H1 (cell line): ENCODE data around the gene STARD7. TPM values are rescaled to one million over a fixed set of nuclear protein-coding genes. Genes with fewer than 3 reads are reported as not detected.

ENCODE experiments used
- CTCF ChIA-PET: fragments of 300-600 bp; sonication (Branson Sonifier 250); formaldehyde crosslinking; loops from one replicate; lab custom pipeline; 2021; ENCODE audit not compliant: partially characterized antibody; lab: Charles Lee
- POLR2A ChIA-PET: fragments of 300-600 bp; sonication (Branson Sonifier 250); formaldehyde crosslinking; loops from one replicate; lab custom pipeline; 2021; ENCODE audit warnings: inconsistent platforms; ENCODE audit not compliant: partially characterized antibody; lab: Charles Lee
- DNase-seq, 2 experiments: peaks; one replicate each; pipeline versions ENCODE4 v3.0.0 to v3.0.0-alpha.2; 2010 to 2022; ENCODE audit warnings: low spot score in 2 of 2, low read depth in 1 of 2, mixed read lengths in 1 of 2
- FAIRE-seq: peaks from 2 replicates; lab custom pipeline; 2011; peaks lifted over from hg19 to GRCh38; lab: Jason Lieb, UNC
- H2AFZ ChIP-seq: 2 replicates; pipeline ENCODE4 v1.8.1; 2012; ENCODE audit warnings: low read length, inconsistent platforms
- H2AK5ac ChIP-seq: 2 replicates; pipeline ENCODE4 v1.6.1; 2013; ENCODE audit warnings: low read depth, low read length
- H2BK120ac ChIP-seq: replicated peaks from 2 replicates; pipeline ENCODE3; 2013; ENCODE audit warnings: low read depth, low read length, inconsistent platforms
- H2BK12ac ChIP-seq: 2 replicates; pipeline ENCODE4 v1.6.1; 2013; ENCODE audit warnings: low read depth, low read length
- H2BK15ac ChIP-seq: 2 replicates; pipeline ENCODE4 v1.6.1; 2013; ENCODE audit warnings: low read length
- H2BK20ac ChIP-seq: 2 replicates; pipeline ENCODE4 v1.6.1; 2013; ENCODE audit warnings: low read length
- H2BK5ac ChIP-seq: 2 replicates; pipeline ENCODE4 v1.6.1; 2013; ENCODE audit warnings: low read depth, low read length
- H3K14ac ChIP-seq: 2 replicates; pipeline ENCODE4 v1.6.1; 2013; ENCODE audit warnings: inconsistent platforms; ENCODE audit not compliant: insufficient read length
- H3K18ac ChIP-seq: 2 replicates; pipeline ENCODE4 v1.6.1; 2013; ENCODE audit warnings: low read length; ENCODE audit errors: extremely low read depth
- H3K23ac ChIP-seq: 2 replicates; pipeline ENCODE4 v1.6.1; 2013; ENCODE audit warnings: inconsistent platforms; ENCODE audit not compliant: insufficient read length
- H3K23me2 ChIP-seq: 2 replicates; pipeline ENCODE4 v1.6.1; 2013; ENCODE audit warnings: low read depth, low read length
- H3K27ac ChIP-seq: 2 replicates; pipeline ENCODE4 v1.6.1; 2011; ENCODE audit warnings: low read depth, low read length, inconsistent platforms
- H3K27me3 ChIP-seq, 4 experiments: replicated peaks in 1 of 4; 1 replicate in 1 of 4; 2 replicates in 3 of 4; pipeline versions ENCODE4 v1.6.1 to v1.8.1; 2011 to 2013; ENCODE audit warnings: low read length in 3 of 4, mild to moderate bottlenecking in 3 of 4, inconsistent platforms in 2 of 4, mixed read lengths in 2 of 4, moderate library complexity in 1 of 4; ENCODE audit not compliant: control insufficient read depth in 3 of 4, insufficient read depth in 3 of 4; ENCODE audit errors: extremely low read depth in 1 of 4
- H3K36me3 ChIP-seq, 4 experiments: 2 replicates each; pipeline versions ENCODE4 v1.6.1 to v1.8.1; 2011 to 2013; ENCODE audit warnings: mild to moderate bottlenecking in 4 of 4, low read length in 3 of 4, moderate library complexity in 2 of 4, control low read depth in 1 of 4, inconsistent platforms in 1 of 4; ENCODE audit not compliant: insufficient read depth in 4 of 4, control insufficient read depth in 2 of 4
- H3K4ac ChIP-seq: replicated peaks from 2 replicates; pipeline ENCODE3; 2013; ENCODE audit warnings: low read length, low read depth, mixed read lengths, inconsistent platforms; ENCODE audit not compliant: insufficient read length
- H3K4me1 ChIP-seq, 4 experiments: replicated peaks in 1 of 4; 1 replicate in 1 of 4; 2 replicates in 3 of 4; pipeline versions ENCODE4 v1.6.1 to v1.8.1; 2011 to 2013; ENCODE audit warnings: low read length in 3 of 4, inconsistent platforms in 2 of 4, mixed read lengths in 1 of 4; ENCODE audit not compliant: insufficient read depth in 4 of 4, control insufficient read depth in 3 of 4
- H3K4me2 ChIP-seq, 2 experiments: 2 replicates each; pipeline versions ENCODE4 v1.6.1 to v1.8.1; 2011 to 2013; ENCODE audit warnings: low read depth in 2 of 2, low read length in 2 of 2, control low read depth in 1 of 2, inconsistent platforms in 1 of 2, mild to moderate bottlenecking in 1 of 2; ENCODE audit not compliant: insufficient read depth in 1 of 2
- H3K4me3 ChIP-seq, 4 experiments: fragments of 200-600, 300-600 bp in 1 of 4; sonication (generic), shearing (Covaris generic), sonication (Bioruptor Twin) in 1 of 4; 2 replicates each; pipeline versions ENCODE4 v1.5.1 to v1.8.1; 2011 to 2016; ENCODE audit warnings: low read length in 4 of 4, low read depth in 3 of 4, control low read depth in 2 of 4, inconsistent platforms in 2 of 4, mild to moderate bottlenecking in 2 of 4, mixed read lengths in 1 of 4, moderate library complexity in 1 of 4; ENCODE audit not compliant: insufficient read depth in 2 of 4; ENCODE audit errors: extremely low read depth in 1 of 4
- H3K56ac ChIP-seq: replicated peaks from 2 replicates; pipeline ENCODE3; 2013; ENCODE audit warnings: low read depth, mild to moderate bottlenecking, mixed read lengths, low read length, inconsistent platforms; ENCODE audit not compliant: insufficient read length
- H3K79me1 ChIP-seq: 2 replicates; pipeline ENCODE4 v1.6.1; 2013; ENCODE audit warnings: low read depth, low read length, control low read depth
- H3K79me2 ChIP-seq, 2 experiments: 2 replicates each; pipeline versions ENCODE4 v1.6.1 to v1.8.1; 2012 to 2013; ENCODE audit warnings: low read length in 2 of 2, mild to moderate bottlenecking in 2 of 2, inconsistent platforms in 1 of 2; ENCODE audit not compliant: insufficient read depth in 2 of 2, control insufficient read depth in 1 of 2
- H3K9ac ChIP-seq, 4 experiments: replicated peaks in 1 of 4; 1 replicate in 1 of 4; 2 replicates in 3 of 4; pipeline versions ENCODE4 v1.6.1 to v1.8.1; 2011 to 2013; ENCODE audit warnings: low read depth in 3 of 4, low read length in 3 of 4, control low read depth in 2 of 4, mild to moderate bottlenecking in 2 of 4, moderate library complexity in 2 of 4, inconsistent platforms in 1 of 4; ENCODE audit errors: extremely low read depth in 1 of 4
- H3K9me3 ChIP-seq, 2 experiments: 2 replicates each; pipeline versions ENCODE4 v1.6.1 to v1.8.1; 2012 to 2013; ENCODE audit warnings: mild to moderate bottlenecking in 2 of 2, moderate library complexity in 2 of 2, control low read depth in 1 of 2, inconsistent platforms in 1 of 2, low read depth in 1 of 2, low read length in 1 of 2, mixed read lengths in 1 of 2; ENCODE audit not compliant: insufficient read depth in 2 of 2
- H4K20me1 ChIP-seq, 2 experiments: replicated peaks in 1 of 2; 2 replicates each; pipeline versions ENCODE3 to v1.8.1; 2011 to 2013; ENCODE audit warnings: inconsistent platforms in 2 of 2, low read length in 2 of 2, mild to moderate bottlenecking in 1 of 2; ENCODE audit not compliant: insufficient read depth in 2 of 2, control insufficient read depth in 1 of 2
- H4K5ac ChIP-seq: 2 replicates; pipeline ENCODE4 v1.6.1; 2013; ENCODE audit warnings: low read length, low read depth, mixed read lengths, inconsistent platforms; ENCODE audit not compliant: insufficient read length
- H4K8ac ChIP-seq: 2 replicates; pipeline ENCODE4 v1.8.0; 2013; ENCODE audit warnings: mild to moderate bottlenecking, moderate library complexity, low read length, inconsistent platforms; ENCODE audit not compliant: insufficient read depth; ENCODE audit errors: extremely low read depth
- H4K91ac ChIP-seq: replicated peaks from 2 replicates; pipeline ENCODE3; 2013; ENCODE audit warnings: low read length, mixed read lengths, inconsistent platforms; ENCODE audit not compliant: insufficient read length
- ATF3 ChIP-seq: IDR thresholded peaks from 2 replicates; pipeline ENCODE4 v1.6.1; 2011; ENCODE audit warnings: low read depth, mild to moderate bottlenecking, low read length; ENCODE audit not compliant: insufficient read depth
- CHD1 ChIP-seq: IDR thresholded peaks from 2 replicates; pipeline ENCODE4 v1.6.1; 2012; ENCODE audit warnings: low read depth, low read length, improper control_type of control experiment
- CHD2 ChIP-seq: IDR thresholded peaks from 2 replicates; pipeline ENCODE4 v1.6.1; 2012; ENCODE audit warnings: low read length, improper control_type of control experiment
- HDAC6 ChIP-seq: IDR thresholded peaks from one replicate; pipeline ENCODE4 v1.7.1; 2012; ENCODE audit warnings: low read depth, mild to moderate bottlenecking, inconsistent platforms, low read length, moderate library complexity
- KDM1A ChIP-seq: fragments of 200-600, 300-600 bp; sonication (generic); IDR thresholded peaks from 2 replicates; pipeline ENCODE4 v1.7.1; 2016; ENCODE audit warnings: mild to moderate bottlenecking, low read length, borderline replicate concordance
- KDM4A ChIP-seq: IDR thresholded peaks from one replicate; pipeline ENCODE4 v1.7.1; 2012; ENCODE audit warnings: low read depth, mild to moderate bottlenecking, moderate library complexity, low read length, inconsistent platforms; ENCODE audit not compliant: severe bottlenecking
- KDM5A ChIP-seq: fragments of 200-600 bp; IDR thresholded peaks from 2 replicates; pipeline ENCODE4 v1.7.1; 2012; ENCODE audit warnings: mild to moderate bottlenecking, low read length, inconsistent platforms, mixed read lengths
- RNF2 ChIP-seq: fragments of 200-900, 300-1000 bp; sonication (generic); IDR thresholded peaks from 2 replicates; pipeline ENCODE4 v1.7.1; 2016; ENCODE audit warnings: borderline replicate concordance, low read depth, mild to moderate bottlenecking, antibody characterized with exemption, low read length; ENCODE audit not compliant: poor library complexity, severe bottlenecking; ENCODE audit errors: missing control alignments
- SIN3A ChIP-seq, 2 experiments: IDR thresholded peaks in 1 of 2; conservative IDR thresholded peaks in 1 of 2; 2 replicates each; pipeline ENCODE4 v1.6.1; 2011 to 2012; ENCODE audit warnings: low read length in 2 of 2, improper control_type of control experiment in 1 of 2, low read depth in 1 of 2, mild to moderate bottlenecking in 1 of 2
- WGBS, 2 experiments: shearing (Covaris generic) in 1 of 2; methylation state at CpG; one replicate each; pipeline versions ENCODE4 v1.1.6 to v1.1.7; 2013 to 2015; ENCODE audit warnings: low lambda C conversion rate in 2 of 2, mixed read lengths in 2 of 2, inconsistent platforms in 1 of 2, low coverage in 1 of 2, missing lambda C conversion rate in 1 of 2; ENCODE audit not compliant: insufficient replicate concordance in 2 of 2, insufficient coverage in 1 of 2, insufficient read length in 1 of 2; ENCODE audit errors: extremely low coverage in 1 of 2, missing lambda C conversion rate in 1 of 2; 5-methylcytosine and 5-hydroxymethylcytosine counted together
- polyA plus RNA-seq, 7 experiments: library from polyadenylated mRNA; depleted of rRNA in 3 of 7; stranded (reverse) in 5 of 7; unstranded in 2 of 7; fragments of >200 nt in 5 of 7; fragments of 200-250 nt in 2 of 7; gene quantifications; 1 replicate in 5 of 7; 2 replicates in 1 of 7; 4 replicates in 1 of 7; pipeline versions ENCODE4 v1.2.1 to v1.2.3, GENCODE V29; 2011 to 2013; ENCODE audit warnings: missing spikeins in 2 of 7, mixed read lengths in 2 of 7
- total RNA-seq: library from RNA; stranded (reverse); fragmentation: NEBNext Ultra II Directional; extraction: Animal tissue kit (Norgen Biotek cat#: 25700); gene quantifications from 2 replicates; pipeline ENCODE4 v1.2.1, GENCODE V29; 2021

STARD7 gene
- total and polyA plus RNA-seq, 2 of the 8 experiments (the other 6 are each of a cell fraction or from before 2014, with no cell fraction given) = 89.1 to 200 TPM

- 92% methylated on average over 8 of the region's 9 CpGs; no CpG with 5 or more reads in 1 of the 2 experiments for WGBS, 2 experiments
- Histone ChIP-seq H3K14ac (no peak overlapping the region), H4K20me1 (no peaks in the 10 kb centered on the region), H2BK15ac (no peak overlapping the region), H3K9me3 (no peaks in the 10 kb centered on the region), H3K9ac (no peak overlapping the region; a peak in 1 of 7 replicates), H2BK5ac (peak overlapping the region; percentile 32; the same call in 1 of the 2 replicates), H3K4me3 (no peak overlapping the region), H3K4me2 (0 out of 4 replicates have a peak overlapping the region, but pooled peaks of 1 of the 2 experiments have one; percentile 0), H3K79me1 (no peaks in the 10 kb centered on the region), H4K8ac (no peak overlapping the region; the same call in 1 of the 2 replicates), H3K36me3 (no peaks in the 10 kb centered on the region), H3K23ac (no peak overlapping the region), H2BK20ac (0 out of 2 replicates have a peak overlapping the region, but pooled peaks have one; percentile 86), H2BK12ac (0 out of 2 replicates have a peak overlapping the region, but pooled peaks have one; percentile 50), H2BK120ac (peak overlapping the region; percentile 9), H3K27me3 (peaks cover 0 to 4% (median 2%) of the 10 kb centered on the region in 4 experiments; a peak in 4 of 7 replicates), H3K4ac (peak overlapping the region; percentile 4), H3K4me1 (peaks cover 0 to 31% (median 21%) of the 10 kb centered on the region in 4 experiments; a peak in 6 of 7 replicates), H2AFZ (no peak overlapping the region), H3K27ac (peak overlapping the region; percentile 29; the same call in 1 of the 2 replicates), H3K56ac (no peak overlapping the region), H2AK5ac (peak overlapping the region; percentile 60; the same call in 1 of the 2 replicates), H3K23me2 (peaks cover 2% of the 10 kb centered on the region; the same call in 1 of the 2 replicates), H3K79me2 (no peaks in the 10 kb centered on the region), H4K5ac (no peak overlapping the region), H3K18ac (peak overlapping the region; percentile 51), H4K91ac (no peak overlapping the region)
- POLR2A ChIA-PET = interaction anchor here (1.1 to 1.5 kb wide), 4 partner anchors 10 to 51 kb away, joined by 4 read pairs; no protein-coding TSS in a partner anchor
- TF ChIP-seq CHD1 (no peak), ATF3 (no peak), KDM1A (no peak), KDM4A (no peak), KDM5A (no peak), SIN3A (conservative IDR thresholded peaks at IDR 0.05 in 1 of 2, IDR thresholded peaks at IDR 0.05 in 1 of 2; ENCODE audit: low read depth in 1 of 2, low read length in 2 of 2) (no peak), RNF2 (no peak), CHD2 (no peak), HDAC6 (no peak)
- CTCF ChIA-PET = interaction anchor here (0.9 to 10.1 kb wide), 7 partner anchors 12 to 41 kb away, joined by 3 to 98 read pairs (median 5); partner anchors contain the start of genes ADRA2B and ASTL
- no peak for DNase-seq
- no peak for FAIRE-seq
These were observed 56.9 kb downstream of the STARD7 start for GRCh38 chr2:96151595-96152303.
